ENCODE measurements around the gene RFC4. TPM values are rescaled to one million over a fixed set of nuclear protein-coding genes. Genes with fewer than 3 reads are reported as not detected.

RFC4 gene
- total and polyA plus RNA-seq, 5 experiments from 2014 or later: 19.2 to 25.3 (median 21.4) TPM

GRCh38 chr3:186798239-186798874 is 7.9 kb downstream of the RFC4 start:
- POLR2A ChIA-PET: interaction anchor here (1.0 to 2.9 kb wide), 4 partner anchors 8 to 14 kb away, joined by 3 to 22 read pairs (median 5); partner anchors contain the start of genes EIF4A2 and RFC4
- Mint-ChIP-seq H3K4me1 (peaks cover 0 to 15% (median 11%) of the 10 kb centered on the region in 4 donors), H3K27ac (peak overlapping the region in 2 of 10 donors; percentile 27 to 50), H3K9me3 (no peaks in the 10 kb centered on the region), H3K4me3 (no peak overlapping the region), H3K27me3 (no peaks in the 10 kb centered on the region), H3K36me3 (peaks cover 0 to 76% (median 11%) of the 10 kb centered on the region in 3 donors)
- no peak for DNase-seq
- ATAC-seq: no peak

GRCh38 chr3:186790261-186790981 is 15.9 kb downstream of the RFC4 start:
- DNase-seq (no peak), ATAC-seq (peak; percentile 9 to 16)
- peak overlapping the region in 9 of 10 donors; percentile 2 to 73 (median 29) for H3K27ac Mint-ChIP-seq
- H3K4me3 Mint-ChIP-seq: no peak overlapping the region
- peaks cover 22 to 92% (median 41%) of the 10 kb centered on the region in 3 donors for H3K36me3 Mint-ChIP-seq
- H3K4me1 Mint-ChIP-seq: peaks cover 23 to 46% (median 41%) of the 10 kb centered on the region in 4 donors
- POLR2A ChIA-PET: interaction anchor here (1.3 kb wide), 1 partner anchor 18 kb away, joined by 3 read pairs; no protein-coding TSS in a partner anchor
- H3K9me3 Mint-ChIP-seq: no peaks in the 10 kb centered on the region
- H3K27me3 Mint-ChIP-seq: no peaks in the 10 kb centered on the region

- H3K36me3 Mint-ChIP-seq: peaks cover 29 to 95% (median 48%) of the 10 kb centered on the region in 3 donors
- peaks cover 26 to 53% (median 48%) of the 10 kb centered on the region in 4 donors for H3K4me1 Mint-ChIP-seq
- H3K27me3 Mint-ChIP-seq: no peaks in the 10 kb centered on the region
- ATAC-seq (peak in 1 of 2 donors; percentile 6), DNase-seq (no peak)
- H3K27ac Mint-ChIP-seq: peak overlapping the region in 3 of 10 donors; percentile 29 to 76 (median 73)
- H3K4me3 Mint-ChIP-seq: peak overlapping the region in 1 of 10 donors; percentile 98
- no peaks in the 10 kb centered on the region for H3K9me3 Mint-ChIP-seq
- POLR2A ChIA-PET: interaction anchor here (1.3 kb wide), 1 partner anchor 18 kb away, joined by 3 read pairs; no protein-coding TSS in a partner anchor
Observed at GRCh38 chr3:186789554-186790260, 16.6 kb downstream of the RFC4 start.

GRCh38 chr3:186788482-186789370 is 17.6 kb downstream of the RFC4 start:
- H3K27ac Mint-ChIP-seq: peak overlapping the region in 9 of 10 donors; percentile 42 to 100 (median 76)
- ATAC-seq: no peak
- H3K36me3 Mint-ChIP-seq: peaks cover 38 to 94% (median 50%) of the 10 kb centered on the region in 3 donors
- DNase-seq: no peak
- H3K27me3 Mint-ChIP-seq: no peaks in the 10 kb centered on the region
- peak overlapping the region in 8 of 10 donors; percentile 1 to 100 (median 84) for H3K4me3 Mint-ChIP-seq
- H3K9me3 Mint-ChIP-seq: no peaks in the 10 kb centered on the region
- POLR2A ChIA-PET: interaction anchor here (1.0 to 1.5 kb wide), 3 partner anchors 8 to 16 kb away, joined by 3 to 6 read pairs (median 3); no protein-coding TSS in a partner anchor
- H3K4me1 Mint-ChIP-seq: peaks cover 31 to 62% (median 56%) of the 10 kb centered on the region in 4 donors

GRCh38 chr3:186787642-186788481 is 18.4 kb downstream of the RFC4 start:
- ATAC-seq (no peak), DNase-seq (no peak)
- peaks cover 0 to 4% (median 0%) of the 10 kb centered on the region in 9 donors for H3K9me3 Mint-ChIP-seq
- POLR2A ChIA-PET: interaction anchor here (1.0 to 1.5 kb wide), 3 partner anchors 9 to 15 kb away, joined by 3 to 6 read pairs (median 3); no protein-coding TSS in a partner anchor
- H3K4me3 Mint-ChIP-seq: peak overlapping the region; percentile 31 to 100 (median 70)
- peaks cover 43 to 90% (median 53%) of the 10 kb centered on the region in 3 donors for H3K36me3 Mint-ChIP-seq
- peak overlapping the region in 9 of 10 donors; percentile 37 to 100 (median 67) for H3K27ac Mint-ChIP-seq
- H3K4me1 Mint-ChIP-seq: peaks cover 31 to 69% (median 59%) of the 10 kb centered on the region in 4 donors
- H3K27me3 Mint-ChIP-seq: no peaks in the 10 kb centered on the region

GRCh38 chr3:186786922-186787321 is 19.4 kb downstream of the RFC4 start:
- no peak for DNase-seq
- H3K4me3 Mint-ChIP-seq: peak overlapping the region; percentile 52 to 100 (median 98)
- POLR2A ChIA-PET: no interaction called here

GRCh38 chr3:186785495-186786018 is 20.7 kb downstream of the RFC4 start:
- H3K9me3 Mint-ChIP-seq: peaks cover 0 to 4% (median 0%) of the 10 kb centered on the region in 9 donors
- H3K27me3 Mint-ChIP-seq: no peaks in the 10 kb centered on the region
- H3K36me3 Mint-ChIP-seq: peaks cover 43 to 71% (median 53%) of the 10 kb centered on the region in 3 donors
- ATAC-seq (no peak), DNase-seq (no peak)
- peaks cover 35 to 75% (median 65%) of the 10 kb centered on the region in 4 donors for H3K4me1 Mint-ChIP-seq
- peak overlapping the region; percentile 98 to 100 (median 99) for H3K4me3 Mint-ChIP-seq
- POLR2A ChIA-PET: interaction anchor here (0.7 to 6.2 kb wide), 10 partner anchors 12 to 582 kb away, joined by 3 to 216 read pairs (median 10); partner anchors contain the start of genes DNAJB11, RFC4, RPL39L and RTP4
- peak overlapping the region; percentile 99 to 100 (median 100) for H3K27ac Mint-ChIP-seq

More at GRCh38 chr3:186786922-186787321, 19.4 kb downstream of the RFC4 start:
- peaks cover 0 to 4% (median 0%) of the 10 kb centered on the region in 9 donors for H3K9me3 Mint-ChIP-seq
- peak overlapping the region; percentile 21 to 100 (median 71) for H3K27ac Mint-ChIP-seq
- H3K27me3 Mint-ChIP-seq: no peaks in the 10 kb centered on the region
- H3K36me3 Mint-ChIP-seq: peaks cover 43 to 82% (median 53%) of the 10 kb centered on the region in 3 donors
- no peak for ATAC-seq
- peaks cover 35 to 75% (median 65%) of the 10 kb centered on the region in 4 donors for H3K4me1 Mint-ChIP-seq

- peaks cover 35 to 69% (median 64%) of the 10 kb centered on the region in 4 donors for H3K4me1 Mint-ChIP-seq
- H3K9me3 Mint-ChIP-seq: peaks cover 0 to 4% (median 0%) of the 10 kb centered on the region in 9 donors
- peak overlapping the region; percentile 99 to 100 (median 100) for H3K27ac Mint-ChIP-seq
- ATAC-seq (no peak), DNase-seq (no peak)
- H3K36me3 Mint-ChIP-seq: peaks cover 43 to 65% (median 53%) of the 10 kb centered on the region in 3 donors
- H3K27me3 Mint-ChIP-seq: no peaks in the 10 kb centered on the region
- peak overlapping the region; percentile 98 to 100 (median 99) for H3K4me3 Mint-ChIP-seq
- POLR2A ChIA-PET: interaction anchor here (0.8 to 6.2 kb wide), 22 partner anchors 13 to 583 kb away, joined by 3 to 216 read pairs (median 10); partner anchors contain the start of genes AHSG, DNAJB11, RFC4 and RPL39L
Observed at GRCh38 chr3:186784820-186785494, 21.3 kb downstream of the RFC4 start.

GRCh38 chr3:186783731-186784515 is 22.4 kb downstream of the RFC4 start:
- Mint-ChIP-seq H3K4me3 (peak overlapping the region; percentile 98 to 100 (median 99)), H3K9me3 (peaks cover 0 to 4% (median 0%) of the 10 kb centered on the region in 9 donors), H3K27ac (peak overlapping the region; percentile 99 to 100 (median 100)), H3K36me3 (peaks cover 41 to 55% (median 48%) of the 10 kb centered on the region in 3 donors), H3K27me3 (no peaks in the 10 kb centered on the region), H3K4me1 (peaks cover 31 to 62% (median 59%) of the 10 kb centered on the region in 4 donors)
- DNase-seq: peak; percentile 72 to 91 (median 84)
- POLR2A ChIA-PET: interaction anchor here (0.6 to 6.2 kb wide), 35 partner anchors 8 to 1198 kb away, joined by 3 to 216 read pairs (median 9); partner anchors contain the start of genes AHSG, DNAJB11, RFC4 and RPL39L
- ATAC-seq: peak; percentile 73 to 77
